Brain microvascular endothelial cell (primary cell): ENCODE measurements around the gene TNNC1.

Experiments used
- DNase-seq: peaks from one replicate; pipeline ENCODE4 v3.0.0-alpha.2; 2020
- H3K27ac ChIP-seq: fragments of 250-450 bp; sonication (Bioruptor Pico); 2 replicates; pipeline ENCODE4 v1.5.1; 2020; ENCODE audit warnings: mild to moderate bottlenecking, moderate library complexity
- H3K27me3 ChIP-seq: fragments of 250-450 bp; sonication (Bioruptor Pico); replicated peaks from 2 replicates; pipeline ENCODE4 v1.5.1; 2020; ENCODE audit warnings: mild to moderate bottlenecking
- H3K36me3 ChIP-seq: fragments of 250-450 bp; sonication (Bioruptor Pico); replicated peaks from 2 replicates; pipeline ENCODE4 v1.5.1; 2020; ENCODE audit warnings: mild to moderate bottlenecking
- H3K4me3 ChIP-seq: 2 replicates; pipeline ENCODE4 v1.5.1; 2011; ENCODE audit warnings: low read depth, mild to moderate bottlenecking, control low read depth, low read length, moderate library complexity
- in situ Hi-C: cut with HindIII; loops from 2 replicates; pipeline ENCODE4 v1.10.0; 2017; ENCODE audit warnings: low sequenced_read_pairs, low pct_ligation_motif_present
- TF ChIP-seq, protein P1 (sequence below): IDR thresholded peaks from 2 replicates; pipeline ENCODE4 v1.5.1; 2011; ENCODE audit warnings: low read depth, mild to moderate bottlenecking, moderate library complexity, low read length, control low read depth, inconsistent platforms; ENCODE audit errors: missing control alignments

TNNC1 gene

DNA sequence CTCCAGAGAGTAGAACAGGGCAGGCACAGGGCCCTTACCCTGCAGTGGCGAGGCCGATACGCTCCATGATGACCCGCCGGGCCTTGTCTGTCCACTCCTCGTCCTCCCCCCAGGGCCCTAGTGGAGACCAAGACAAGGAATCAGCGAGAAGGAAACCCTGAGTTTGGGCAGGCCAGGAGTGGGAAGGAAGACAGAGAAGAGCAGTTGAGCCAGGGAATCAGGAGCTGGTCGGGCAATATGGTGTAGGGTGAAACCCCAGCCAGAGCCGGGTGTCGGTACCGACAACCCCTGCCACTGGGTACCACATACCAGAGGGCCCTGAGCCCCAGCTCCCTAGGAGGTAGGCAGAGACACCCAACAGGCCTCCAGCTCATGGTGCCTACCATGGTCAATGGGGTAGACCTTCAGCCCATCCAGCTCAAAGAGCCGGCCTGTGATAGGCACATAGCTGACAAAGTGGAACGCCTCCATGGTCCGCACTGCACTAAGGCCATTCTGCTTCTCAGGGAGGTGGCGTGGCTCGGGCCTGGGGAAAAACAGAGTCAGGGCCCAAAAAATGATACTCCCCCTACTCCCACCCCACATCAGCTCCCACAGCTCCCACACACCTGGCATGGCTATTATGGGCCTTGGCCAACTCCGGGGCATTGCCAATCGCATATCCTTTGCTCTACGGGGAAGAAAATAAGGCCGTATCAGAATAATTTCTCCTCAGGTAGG, 46.9 kb downstream of the TNNC1 start:
- DNase-seq, result no peak
- no peaks in the 10 kb centered on the region for H3K27me3 ChIP-seq
- TF ChIP-seq, protein P1, sequence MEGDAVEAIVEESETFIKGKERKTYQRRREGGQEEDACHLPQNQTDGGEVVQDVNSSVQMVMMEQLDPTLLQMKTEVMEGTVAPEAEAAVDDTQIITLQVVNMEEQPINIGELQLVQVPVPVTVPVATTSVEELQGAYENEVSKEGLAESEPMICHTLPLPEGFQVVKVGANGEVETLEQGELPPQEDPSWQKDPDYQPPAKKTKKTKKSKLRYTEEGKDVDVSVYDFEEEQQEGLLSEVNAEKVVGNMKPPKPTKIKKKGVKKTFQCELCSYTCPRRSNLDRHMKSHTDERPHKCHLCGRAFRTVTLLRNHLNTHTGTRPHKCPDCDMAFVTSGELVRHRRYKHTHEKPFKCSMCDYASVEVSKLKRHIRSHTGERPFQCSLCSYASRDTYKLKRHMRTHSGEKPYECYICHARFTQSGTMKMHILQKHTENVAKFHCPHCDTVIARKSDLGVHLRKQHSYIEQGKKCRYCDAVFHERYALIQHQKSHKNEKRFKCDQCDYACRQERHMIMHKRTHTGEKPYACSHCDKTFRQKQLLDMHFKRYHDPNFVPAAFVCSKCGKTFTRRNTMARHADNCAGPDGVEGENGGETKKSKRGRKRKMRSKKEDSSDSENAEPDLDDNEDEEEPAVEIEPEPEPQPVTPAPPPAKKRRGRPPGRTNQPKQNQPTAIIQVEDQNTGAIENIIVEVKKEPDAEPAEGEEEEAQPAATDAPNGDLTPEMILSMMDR, result no peak
- no peak overlapping the region for H3K4me3 ChIP-seq
- in situ Hi-C loops, result no loop called here
- H3K27ac ChIP-seq, result no peak overlapping the region
- peaks cover 51% of the 10 kb centered on the region for H3K36me3 ChIP-seq

DNA sequence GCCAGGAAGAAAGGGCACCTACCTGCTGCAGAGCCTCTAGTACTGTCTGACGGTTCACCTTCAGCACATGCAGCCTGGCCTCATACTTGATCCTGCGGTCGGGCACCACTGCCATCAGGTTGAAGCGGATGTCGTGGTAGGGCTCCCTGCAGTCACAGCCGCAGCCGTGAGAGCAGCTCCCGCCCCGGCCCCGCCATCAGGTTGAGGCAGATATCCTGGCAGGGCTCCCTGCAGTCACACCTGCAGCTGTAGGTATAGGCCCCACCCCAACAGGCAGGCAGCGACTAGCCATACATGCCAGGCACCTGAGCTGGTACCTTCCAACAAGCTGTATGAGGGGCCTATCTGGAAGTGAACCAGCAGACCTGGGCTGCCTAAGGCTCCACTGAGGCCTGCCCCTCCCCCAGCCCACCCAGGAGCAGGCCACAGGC, 47.6 kb downstream of the TNNC1 start:
- Histone ChIP-seq H3K36me3 (peaks cover 55% of the 10 kb centered on the region), H3K27ac (no peak overlapping the region), H3K27me3 (no peaks in the 10 kb centered on the region), H3K4me3 (no peak overlapping the region)
- in situ Hi-C loops, result no loop called here
- TF ChIP-seq, protein P1, result no peak
- no peak for DNase-seq

DNA sequence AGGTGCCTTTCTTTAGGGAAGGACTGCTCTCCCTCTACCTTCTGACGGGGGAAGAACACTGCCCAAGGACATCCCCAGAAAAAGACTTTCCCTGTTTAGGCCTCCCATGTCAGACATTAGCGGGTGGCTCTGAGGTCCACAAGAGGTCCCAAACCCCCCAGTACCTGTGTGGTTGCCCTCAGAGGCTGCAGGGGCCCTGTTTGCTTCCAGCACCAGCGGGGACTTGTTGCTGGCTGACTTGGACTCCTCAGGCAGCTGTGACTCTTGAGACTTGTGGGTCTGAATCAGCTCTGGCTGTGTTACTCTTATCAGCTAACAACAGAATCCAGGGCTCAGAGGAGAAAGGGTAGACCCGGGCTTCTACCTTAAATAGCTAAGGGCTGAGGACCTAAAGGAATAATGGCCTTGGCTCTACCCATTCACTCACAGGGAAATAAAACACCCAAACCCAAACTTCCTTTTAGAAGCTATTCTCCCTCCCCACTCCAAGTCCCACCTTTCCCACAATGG, 48.2 kb downstream of the TNNC1 start:
- DNase-seq, result no peak
- H3K27ac ChIP-seq, result no peak overlapping the region
- TF ChIP-seq, protein P1, result no peak
- in situ Hi-C loops, result no loop called here
- H3K27me3 ChIP-seq, result no peaks in the 10 kb centered on the region
- H3K4me3 ChIP-seq, result no peak overlapping the region
- peaks cover 55% of the 10 kb centered on the region for H3K36me3 ChIP-seq

DNA sequence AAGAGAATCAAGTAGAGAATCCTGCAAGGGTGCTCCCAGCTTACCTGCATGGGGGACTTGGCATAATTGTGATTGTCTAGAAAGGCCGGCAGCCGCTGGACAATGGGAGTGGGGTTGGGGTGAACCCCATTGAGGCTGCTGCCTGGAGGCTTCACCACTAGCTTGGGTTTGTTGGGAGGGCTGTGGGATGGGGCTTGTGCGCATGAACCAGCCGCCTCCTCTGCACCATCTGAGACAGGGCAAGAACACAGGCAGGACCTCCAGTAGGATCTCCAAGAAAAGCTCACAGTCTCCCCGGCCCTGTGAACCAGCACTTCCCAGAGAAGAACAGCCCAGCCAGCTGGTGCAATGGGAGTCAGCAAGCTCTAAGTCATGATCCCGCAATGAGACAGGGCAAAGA, 48.8 kb downstream of the TNNC1 start:
- TF ChIP-seq, protein P1, result no peak
- H3K27ac ChIP-seq, result no peak overlapping the region
- H3K27me3 ChIP-seq, result no peaks in the 10 kb centered on the region
- no peak overlapping the region for H3K4me3 ChIP-seq
- DNase-seq, result no peak
- peaks cover 55% of the 10 kb centered on the region for H3K36me3 ChIP-seq
- in situ Hi-C loops, result no loop called here

DNA sequence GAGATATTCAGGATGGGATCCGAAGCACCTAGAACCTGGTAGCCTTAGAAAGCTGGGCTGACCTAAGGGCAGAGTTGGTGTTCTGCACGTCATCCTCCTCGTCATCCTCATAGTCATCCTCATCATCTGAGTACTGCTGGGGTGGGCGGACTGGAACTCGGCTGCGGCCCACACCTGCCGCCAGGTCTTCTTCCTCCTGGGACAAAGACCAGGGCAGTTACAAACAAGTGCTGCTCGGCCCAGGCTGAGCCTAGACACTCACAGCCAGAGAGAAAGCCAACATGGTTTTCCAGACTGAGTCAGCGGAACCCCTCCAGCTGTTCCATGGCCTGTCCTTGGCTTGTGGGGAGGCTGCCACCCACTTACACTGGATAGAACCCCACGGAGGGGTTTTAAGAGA, 49.5 kb downstream of the TNNC1 start:
- Histone ChIP-seq H3K36me3 (peaks cover 55% of the 10 kb centered on the region), H3K4me3 (no peak overlapping the region), H3K27ac (no peak overlapping the region), H3K27me3 (no peaks in the 10 kb centered on the region)
- TF ChIP-seq, protein P1, result no peak
- in situ Hi-C loops, result no loop called here
- no peak for DNase-seq

DNA sequence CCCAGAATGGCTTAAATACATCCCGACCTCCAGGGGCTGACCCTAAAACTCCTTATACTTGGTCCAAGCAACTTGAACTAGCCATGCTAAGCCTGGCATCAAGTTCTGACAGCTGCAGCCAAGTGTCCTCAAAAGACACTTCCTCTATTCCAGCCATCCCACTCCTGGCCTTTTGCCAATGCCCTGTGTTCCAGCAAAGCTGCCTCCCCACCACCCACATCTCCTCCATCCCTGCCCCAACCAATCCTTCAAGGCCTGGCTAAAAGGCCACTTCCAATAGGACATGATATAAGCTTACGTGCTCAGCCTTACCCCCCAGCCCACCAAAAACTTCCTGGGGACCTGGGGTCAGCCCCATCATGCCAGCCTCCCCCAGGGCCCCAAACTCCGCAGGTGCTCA, 49.9 kb downstream of the TNNC1 start:
- Histone ChIP-seq H3K27me3 (no peaks in the 10 kb centered on the region), H3K4me3 (no peak overlapping the region), H3K27ac (no peak overlapping the region), H3K36me3 (peaks cover 55% of the 10 kb centered on the region)
- DNase-seq, result no peak
- TF ChIP-seq, protein P1, result no peak
- in situ Hi-C loops, result no loop called here
